ENCODE data around the gene UCN3.
A peak's percentile ranks its signal among the peaks of the same experiment; 100 is the strongest.
"Not testable (repeated sequence)": the region's sequence is repeated elsewhere in the genome, so short reads cannot be mapped to it uniquely, and the experiment has no call there.

The UCN3 gene

GRCh38 chr10:5402798-5403197 lies 38.0 kb downstream of the UCN3 start:
- Histone ChIP-seq H3K9ac (ENCODE audit: low read depth in 1 of 2, low read length in 2 of 2) (no peak overlapping the region), H3K4me3 (ENCODE audit: low read length in 2 of 2) (peak overlapping the region in 1 of 2 donors; percentile 72), H3K9me3 (ENCODE audit: control insufficient read depth in 2 of 2, low read length in 2 of 2) (no peaks in the 10 kb centered on the region), H3K27me3 (ENCODE audit: control insufficient read depth in 2 of 2, insufficient read depth in 2 of 2, low read length in 2 of 2) (no peaks in the 10 kb centered on the region), H3K36me3 (ENCODE audit: control insufficient read depth in 2 of 2, insufficient read depth in 2 of 2, low read length in 2 of 2) (no peaks in the 10 kb centered on the region), H3K4me1 (ENCODE audit: control insufficient read depth in 2 of 2, insufficient read depth in 2 of 2, low read length in 2 of 2) (peaks cover 0 to 3% of the 10 kb centered on the region in 2 donors), H3K27ac (ENCODE audit: low read depth in 2 of 2, low read length in 2 of 2) (peak overlapping the region; percentile 2 to 39)

- Histone ChIP-seq H3K4me1 (ENCODE audit: control insufficient read depth in 2 of 2, insufficient read depth in 2 of 2, low read length in 2 of 2) (peaks cover 0 to 3% of the 10 kb centered on the region in 2 donors), H3K27me3 (ENCODE audit: control insufficient read depth in 2 of 2, insufficient read depth in 2 of 2, low read length in 2 of 2) (no peaks in the 10 kb centered on the region), H3K9me3 (ENCODE audit: control insufficient read depth in 2 of 2, low read length in 2 of 2) (no peaks in the 10 kb centered on the region), H3K9ac (ENCODE audit: low read depth in 1 of 2, low read length in 2 of 2) (peak within 1 kb of the TSS in 1 of 2 donors; percentile 44), H3K27ac (ENCODE audit: low read depth in 2 of 2, low read length in 2 of 2) (peak within 1 kb of the TSS; percentile 35 to 68), H3K36me3 (ENCODE audit: control insufficient read depth in 2 of 2, insufficient read depth in 2 of 2, low read length in 2 of 2) (no peaks in the 10 kb centered on the region), H3K4me3 (ENCODE audit: low read length in 2 of 2) (peak within 1 kb of the TSS; percentile 50 to 72)
Observed at GRCh38 chr10:5404208-5405041, 39.7 kb downstream of the UCN3 start, which contains the start of gene TUBAL3. Gene TUBAL3 (minus strand): TSS chr10:5404828. CDS start chr10:5404792, 36 bp downstream.

- no peaks in the 10 kb centered on the region for H3K36me3 ChIP-seq (ENCODE audit: control insufficient read depth in 2 of 2, insufficient read depth in 2 of 2, low read length in 2 of 2)
- no peak overlapping the region for H3K9ac ChIP-seq (ENCODE audit: low read depth in 1 of 2, low read length in 2 of 2)
- no peaks in the 10 kb centered on the region for H3K9me3 ChIP-seq (ENCODE audit: control insufficient read depth in 2 of 2, low read length in 2 of 2)
- H3K27me3 ChIP-seq (ENCODE audit: control insufficient read depth in 2 of 2, insufficient read depth in 2 of 2, low read length in 2 of 2) = no peaks in the 10 kb centered on the region
- H3K27ac ChIP-seq (ENCODE audit: low read depth in 2 of 2, low read length in 2 of 2) = no peak overlapping the region
- peaks cover 0 to 5% of the 10 kb centered on the region in 2 donors for H3K4me1 ChIP-seq (ENCODE audit: control insufficient read depth in 2 of 2, insufficient read depth in 2 of 2, low read length in 2 of 2)
- H3K4me3 ChIP-seq (ENCODE audit: low read length in 2 of 2) = no peak overlapping the region
Observed at GRCh38 chr10:5406918-5407317, 42.2 kb downstream of the UCN3 start.

- not testable (repeated sequence) for H3K27me3 ChIP-seq (ENCODE audit: control insufficient read depth in 2 of 2, insufficient read depth in 2 of 2, low read length in 2 of 2)
Observed at GRCh38 chr10:5410787-5411186, 46.0 kb downstream of the UCN3 start.

GRCh38 chr10:5411941-5412276 lies 47.1 kb downstream of the UCN3 start:
- Histone ChIP-seq H3K4me1 (ENCODE audit: control insufficient read depth in 2 of 2, insufficient read depth in 2 of 2, low read length in 2 of 2) (peaks cover 0 to 5% of the 10 kb centered on the region in 2 donors), H3K27me3 (ENCODE audit: control insufficient read depth in 2 of 2, insufficient read depth in 2 of 2, low read length in 2 of 2) (no peaks in the 10 kb centered on the region), H3K36me3 (ENCODE audit: control insufficient read depth in 2 of 2, insufficient read depth in 2 of 2, low read length in 2 of 2) (no peaks in the 10 kb centered on the region), H3K9me3 (ENCODE audit: control insufficient read depth in 2 of 2, low read length in 2 of 2) (no peaks in the 10 kb centered on the region), H3K4me3 (ENCODE audit: low read length in 2 of 2) (peak overlapping the region; percentile 68 to 80), H3K27ac (ENCODE audit: low read depth in 2 of 2, low read length in 2 of 2) (no peak overlapping the region), H3K9ac (ENCODE audit: low read depth in 1 of 2, low read length in 2 of 2) (peak overlapping the region in 1 of 2 donors; percentile 9)

More at GRCh38 chr10:5410787-5411186, 46.0 kb downstream of the UCN3 start:
- H3K9me3 ChIP-seq (ENCODE audit: control insufficient read depth in 2 of 2, low read length in 2 of 2); H3K4me3 ChIP-seq (ENCODE audit: low read length in 2 of 2); H3K27ac ChIP-seq (ENCODE audit: low read depth in 2 of 2, low read length in 2 of 2); H3K4me1 ChIP-seq (ENCODE audit: control insufficient read depth in 2 of 2, insufficient read depth in 2 of 2, low read length in 2 of 2); H3K36me3 ChIP-seq (ENCODE audit: control insufficient read depth in 2 of 2, insufficient read depth in 2 of 2, low read length in 2 of 2); H3K9ac ChIP-seq (ENCODE audit: low read depth in 1 of 2, low read length in 2 of 2): not testable (repeated sequence)

- H3K36me3 ChIP-seq (ENCODE audit: control insufficient read depth in 2 of 2, insufficient read depth in 2 of 2, low read length in 2 of 2) = no peaks in the 10 kb centered on the region
- H3K4me3 ChIP-seq (ENCODE audit: low read length in 2 of 2) = peak within 1 kb of the TSS; percentile 72 to 80
- H3K9ac ChIP-seq (ENCODE audit: low read depth in 1 of 2, low read length in 2 of 2) = peak within 1 kb of the TSS; percentile 41 to 74
- no peak within 1 kb of the TSS for H3K27ac ChIP-seq (ENCODE audit: low read depth in 2 of 2, low read length in 2 of 2)
- H3K4me1 ChIP-seq (ENCODE audit: control insufficient read depth in 2 of 2, insufficient read depth in 2 of 2, low read length in 2 of 2) = peaks cover 0 to 5% of the 10 kb centered on the region in 2 donors
- no peaks in the 10 kb centered on the region for H3K9me3 ChIP-seq (ENCODE audit: control insufficient read depth in 2 of 2, low read length in 2 of 2)
- H3K27me3 ChIP-seq (ENCODE audit: control insufficient read depth in 2 of 2, insufficient read depth in 2 of 2, low read length in 2 of 2) = no peaks in the 10 kb centered on the region
Observed at GRCh38 chr10:5412277-5412941, 47.6 kb downstream of the UCN3 start, which contains the start of gene NET1. Gene NET1 (plus strand): TSS chr10:5412557. CDS start chr10:5412693, 136 bp downstream.

- H3K9ac ChIP-seq (ENCODE audit: low read depth in 1 of 2, low read length in 2 of 2) = peak overlapping the region; percentile 27 to 54
- H3K36me3 ChIP-seq (ENCODE audit: control insufficient read depth in 2 of 2, insufficient read depth in 2 of 2, low read length in 2 of 2) = no peaks in the 10 kb centered on the region
- peak overlapping the region; percentile 72 to 80 for H3K4me3 ChIP-seq (ENCODE audit: low read length in 2 of 2)
- H3K27ac ChIP-seq (ENCODE audit: low read depth in 2 of 2, low read length in 2 of 2) = no peak overlapping the region
- H3K9me3 ChIP-seq (ENCODE audit: control insufficient read depth in 2 of 2, low read length in 2 of 2) = peaks cover 0 to under 1% of the 10 kb centered on the region in 2 donors
- peaks cover 0 to 5% of the 10 kb centered on the region in 2 donors for H3K4me1 ChIP-seq (ENCODE audit: control insufficient read depth in 2 of 2, insufficient read depth in 2 of 2, low read length in 2 of 2)
- H3K27me3 ChIP-seq (ENCODE audit: control insufficient read depth in 2 of 2, insufficient read depth in 2 of 2, low read length in 2 of 2) = no peaks in the 10 kb centered on the region
Observed at GRCh38 chr10:5413012-5413938, 48.5 kb downstream of the UCN3 start.

- H3K27ac ChIP-seq (ENCODE audit: low read depth in 2 of 2, low read length in 2 of 2) = no peak overlapping the region
Observed at GRCh38 chr10:5416981-5417380, 52.2 kb downstream of the UCN3 start.

GRCh38 chr10:5418584-5418983 lies 53.8 kb downstream of the UCN3 start:
- Histone ChIP-seq H3K36me3 (ENCODE audit: control insufficient read depth in 2 of 2, insufficient read depth in 2 of 2, low read length in 2 of 2) (no peaks in the 10 kb centered on the region), H3K4me3 (ENCODE audit: low read length in 2 of 2) (no peak overlapping the region), H3K27me3 (ENCODE audit: control insufficient read depth in 2 of 2, insufficient read depth in 2 of 2, low read length in 2 of 2) (no peaks in the 10 kb centered on the region), H3K9ac (ENCODE audit: low read depth in 1 of 2, low read length in 2 of 2) (no peak overlapping the region), H3K27ac (ENCODE audit: low read depth in 2 of 2, low read length in 2 of 2) (no peak overlapping the region), H3K4me1 (ENCODE audit: control insufficient read depth in 2 of 2, insufficient read depth in 2 of 2, low read length in 2 of 2) (no peaks in the 10 kb centered on the region), H3K9me3 (ENCODE audit: control insufficient read depth in 2 of 2, low read length in 2 of 2) (peaks cover 0 to 2% of the 10 kb centered on the region in 2 donors)

More at GRCh38 chr10:5416981-5417380, 52.2 kb downstream of the UCN3 start:
- no peak overlapping the region for H3K9ac ChIP-seq (ENCODE audit: low read depth in 1 of 2, low read length in 2 of 2)
- H3K27me3 ChIP-seq (ENCODE audit: control insufficient read depth in 2 of 2, insufficient read depth in 2 of 2, low read length in 2 of 2) = no peaks in the 10 kb centered on the region
- H3K36me3 ChIP-seq (ENCODE audit: control insufficient read depth in 2 of 2, insufficient read depth in 2 of 2, low read length in 2 of 2) = no peaks in the 10 kb centered on the region
- peaks cover 0 to 2% of the 10 kb centered on the region in 2 donors for H3K9me3 ChIP-seq (ENCODE audit: control insufficient read depth in 2 of 2, low read length in 2 of 2)
- H3K4me3 ChIP-seq (ENCODE audit: low read length in 2 of 2) = no peak overlapping the region
- H3K4me1 ChIP-seq (ENCODE audit: control insufficient read depth in 2 of 2, insufficient read depth in 2 of 2, low read length in 2 of 2) = peaks cover 0 to 3% of the 10 kb centered on the region in 2 donors
